HG03060 (cell line): Measurements from ENCODE around the gene MND1.

Experiments used
- ATAC-seq: cut with Tn5 transposase; IDR thresholded peaks from one replicate; pipeline ENCODE4 v1.9.1; 2021; ENCODE audit warnings: low read depth, moderate number of reproducible peaks; ENCODE audit not compliant: unreplicated experiment

The MND1 gene, protein sequence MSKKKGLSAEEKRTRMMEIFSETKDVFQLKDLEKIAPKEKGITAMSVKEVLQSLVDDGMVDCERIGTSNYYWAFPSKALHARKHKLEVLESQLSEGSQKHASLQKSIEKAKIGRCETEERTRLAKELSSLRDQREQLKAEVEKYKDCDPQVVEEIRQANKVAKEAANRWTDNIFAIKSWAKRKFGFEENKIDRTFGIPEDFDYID

DNA sequence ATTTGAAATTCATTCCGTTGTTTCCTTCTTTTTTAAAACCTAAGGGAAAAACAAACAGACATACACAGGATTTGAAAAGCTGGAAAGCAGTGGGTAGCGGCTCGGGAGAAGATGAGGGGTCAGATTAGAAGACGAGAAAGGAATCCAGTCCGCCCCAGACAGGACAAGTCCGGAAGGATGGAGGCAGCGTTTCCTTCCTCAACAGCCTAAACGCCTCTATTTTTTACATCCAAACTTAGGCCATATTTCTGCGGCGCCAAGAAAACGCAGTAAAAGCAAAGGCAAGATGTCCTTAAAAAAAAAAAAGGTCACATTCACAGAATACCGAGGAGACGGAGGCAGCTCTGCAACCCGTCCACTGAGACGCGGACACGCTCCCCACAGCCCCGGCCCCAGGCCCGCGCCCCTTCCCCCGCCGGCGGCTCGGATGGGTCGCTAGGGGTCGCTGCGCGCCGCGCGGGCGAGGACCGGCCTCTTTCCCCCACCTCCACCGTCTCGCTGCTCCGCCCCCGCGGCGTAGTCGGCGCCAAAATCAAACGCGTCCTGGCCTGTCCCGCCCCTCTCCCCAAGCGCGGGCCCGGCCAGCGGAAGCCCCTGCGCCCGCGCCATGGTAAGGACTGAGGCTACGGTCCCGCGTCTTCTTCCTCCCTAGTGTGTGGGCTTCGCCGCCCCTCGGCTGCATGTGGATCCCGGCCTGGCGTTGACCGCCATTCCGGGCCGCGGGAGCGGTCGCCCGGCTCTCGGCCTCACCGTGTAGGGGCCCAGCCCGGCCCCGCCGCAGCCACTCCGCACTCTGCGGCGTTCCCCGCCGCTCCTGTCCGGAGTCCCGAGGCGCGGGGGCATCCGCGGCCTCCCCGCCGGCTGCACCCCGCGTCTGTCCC, at the start of gene MND1:
Gene MND1, plus strand, starts transcription at position 558 of the 881 bp plus-strand sequence. Its CDS starts 50 bp downstream, at position 608.
- ATAC-seq, result no peak

DNA sequence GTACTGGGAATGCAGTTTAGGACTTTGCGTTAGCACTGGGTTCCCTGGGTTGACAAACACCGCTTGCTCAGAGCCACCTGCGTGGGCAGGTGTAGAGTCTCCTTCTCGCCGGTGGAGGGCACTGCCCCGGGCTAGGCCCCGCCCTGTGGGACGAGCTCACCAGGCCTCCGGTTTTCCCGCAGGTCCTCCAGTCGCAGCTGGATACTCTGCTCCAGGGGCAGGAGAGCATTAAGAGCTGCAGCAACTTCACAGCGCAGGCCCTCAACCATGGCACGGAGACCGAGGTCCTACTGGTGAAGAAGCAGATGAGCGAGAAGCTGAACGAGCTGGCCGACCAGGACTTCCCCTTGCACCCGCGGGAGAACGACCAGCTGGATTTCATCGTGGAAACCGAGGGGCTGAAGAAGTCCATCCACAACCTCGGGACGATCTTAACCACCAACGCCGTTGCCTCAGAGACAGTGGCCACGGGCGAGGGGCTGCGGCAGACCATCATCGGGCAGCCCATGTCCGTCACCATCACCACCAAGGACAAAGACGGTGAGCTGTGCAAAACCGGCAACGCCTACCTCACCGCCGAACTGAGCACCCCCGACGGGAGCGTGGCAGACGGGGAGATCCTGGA, 49.2 kb upstream of the MND1 start:
- no peak for ATAC-seq

DNA sequence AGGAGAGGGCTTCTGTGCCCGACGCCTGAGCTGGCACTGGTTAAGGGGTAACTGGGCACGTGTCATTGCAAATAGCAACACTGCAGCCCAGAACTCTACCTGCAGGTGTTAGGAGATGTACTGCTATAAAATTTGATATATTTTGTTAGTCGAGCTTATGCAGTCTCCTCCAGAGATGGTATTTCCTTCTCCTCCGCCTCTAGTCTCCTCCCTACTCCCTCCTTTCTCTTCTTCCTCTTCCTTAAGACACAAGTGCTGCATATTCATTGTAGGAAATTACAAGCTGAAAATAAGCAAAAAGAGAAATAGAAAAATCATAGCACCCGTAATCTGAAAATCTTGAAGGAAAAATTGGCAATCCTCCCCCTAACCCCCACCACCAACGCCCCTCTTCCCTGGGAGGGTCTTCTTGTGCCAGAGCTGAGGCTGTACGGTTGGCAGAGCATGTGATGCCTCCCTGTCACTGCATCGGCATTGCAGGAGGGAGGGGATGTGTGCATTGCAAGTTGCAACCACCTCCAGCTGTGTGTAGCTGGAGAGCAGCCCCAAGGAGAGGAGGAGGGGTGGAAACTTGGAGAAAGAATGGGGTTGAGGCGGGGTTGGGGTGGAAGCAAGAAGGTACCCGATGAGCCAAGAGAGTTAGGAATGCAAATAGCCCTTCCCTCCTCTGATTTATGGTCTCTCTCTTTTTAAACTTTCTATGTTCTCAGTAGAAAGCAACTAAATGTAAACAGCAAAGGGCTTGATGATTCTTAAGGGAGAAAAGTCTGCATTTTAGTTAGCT, 48.3 kb upstream of the MND1 start:
- no peak for ATAC-seq

DNA sequence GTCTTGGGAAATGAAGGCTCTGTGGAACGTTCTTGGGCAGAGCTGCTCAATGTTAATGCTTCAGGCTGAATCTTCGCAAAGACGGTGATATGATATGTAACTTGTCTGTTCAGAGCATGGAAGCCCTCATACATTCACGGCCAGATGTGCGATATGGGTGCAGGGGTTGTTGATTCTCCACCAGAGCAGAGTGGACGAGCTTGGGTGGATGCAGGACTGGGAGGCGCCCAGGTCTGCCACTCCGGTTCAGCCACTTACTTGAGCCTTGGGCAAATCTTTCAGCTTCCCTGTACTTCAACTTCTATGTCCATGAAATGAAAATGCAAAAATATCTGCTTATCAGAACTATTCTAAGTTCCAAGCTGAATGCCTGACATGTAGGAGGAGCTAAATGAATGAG, 47.4 kb upstream of the MND1 start:
- ATAC-seq, result no peak

DNA sequence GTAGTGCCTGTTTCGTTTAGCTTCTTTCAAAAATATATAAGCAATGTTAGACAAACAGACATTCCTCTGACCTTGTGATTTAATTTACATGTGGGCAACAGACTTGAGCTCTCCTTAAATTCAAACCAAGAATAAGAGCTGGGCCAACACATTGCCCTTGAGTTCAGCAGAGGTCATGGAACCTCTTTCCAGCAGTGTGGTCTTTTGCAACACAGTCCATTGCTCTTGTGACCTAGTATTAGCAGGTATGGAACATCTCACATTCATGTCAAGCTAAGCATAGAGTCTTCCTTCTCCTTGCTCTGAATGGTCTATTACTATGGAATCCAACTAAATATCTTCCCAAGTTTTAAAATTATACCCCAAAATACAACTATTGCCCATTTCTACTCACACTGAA, 33.7 kb upstream of the MND1 start:
- ATAC-seq, result no peak

DNA sequence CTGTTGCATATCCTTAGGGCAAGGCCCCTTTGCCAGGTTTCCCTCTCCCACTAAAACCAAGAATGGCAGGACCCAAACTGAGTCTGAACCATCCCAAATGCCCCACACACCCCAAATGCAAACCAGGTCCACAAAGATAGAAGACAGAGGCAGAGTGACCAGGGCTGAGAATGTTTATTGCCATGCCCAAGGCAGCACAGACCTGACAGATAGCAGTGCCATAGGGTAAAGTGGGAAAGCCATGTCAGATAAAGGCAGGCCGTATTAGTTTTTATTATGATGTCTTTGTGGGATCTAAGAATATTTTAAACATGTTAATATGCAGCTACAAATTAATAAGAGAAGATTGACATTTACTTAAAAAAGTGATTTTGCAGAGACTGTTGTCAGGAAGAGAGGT, 29.6 kb upstream of the MND1 start:
- no peak for ATAC-seq

DNA sequence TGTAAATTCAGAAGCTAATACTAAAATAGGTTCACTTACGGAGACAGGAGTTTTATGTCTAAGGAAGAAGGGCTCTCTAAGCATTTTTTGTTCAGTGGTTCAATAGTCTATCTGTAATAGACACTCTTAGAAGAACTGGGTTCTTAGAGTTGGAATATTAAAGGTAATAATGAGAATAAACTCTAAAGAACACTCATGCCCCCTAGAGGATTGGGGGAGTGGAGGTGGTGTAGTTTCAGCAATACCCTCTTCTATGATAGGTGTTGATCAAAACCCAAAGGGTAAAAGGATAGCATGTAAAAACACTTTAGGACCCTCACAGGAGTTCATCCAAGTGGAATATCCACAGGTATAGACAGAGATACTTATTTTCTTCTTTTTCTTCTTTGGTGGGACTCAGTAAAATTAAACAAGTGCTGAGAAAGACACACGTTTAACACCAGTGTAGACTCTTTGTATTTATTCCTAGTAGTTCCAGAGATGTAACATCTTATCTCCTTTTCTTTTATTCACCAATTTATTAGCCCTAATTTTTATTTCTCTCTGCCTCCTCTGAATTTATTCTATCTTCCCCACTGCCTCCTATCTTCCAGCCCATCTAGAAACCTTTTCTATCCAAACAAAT, 25.7 kb upstream of the MND1 start:
- no peak for ATAC-seq

DNA sequence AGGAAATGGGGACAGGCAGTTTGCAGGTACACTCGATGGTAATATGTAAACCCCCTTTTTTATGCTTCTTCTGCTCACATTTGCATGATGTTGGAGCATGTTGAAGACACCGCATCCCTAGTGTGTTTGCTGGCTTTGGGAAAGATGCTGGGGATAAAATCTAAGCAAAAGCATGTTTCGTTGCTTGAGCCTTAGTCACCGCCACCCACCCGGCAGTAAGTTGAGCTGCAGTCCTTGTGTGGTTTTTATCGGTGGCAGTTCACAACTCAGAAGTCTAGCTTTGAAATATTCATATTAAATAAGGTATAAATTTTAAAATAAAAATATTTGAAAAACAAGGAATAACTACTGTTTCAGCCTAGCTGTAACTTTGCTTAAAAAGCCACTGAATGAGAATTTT, 21.7 kb upstream of the MND1 start:
- ATAC-seq, result no peak

DNA sequence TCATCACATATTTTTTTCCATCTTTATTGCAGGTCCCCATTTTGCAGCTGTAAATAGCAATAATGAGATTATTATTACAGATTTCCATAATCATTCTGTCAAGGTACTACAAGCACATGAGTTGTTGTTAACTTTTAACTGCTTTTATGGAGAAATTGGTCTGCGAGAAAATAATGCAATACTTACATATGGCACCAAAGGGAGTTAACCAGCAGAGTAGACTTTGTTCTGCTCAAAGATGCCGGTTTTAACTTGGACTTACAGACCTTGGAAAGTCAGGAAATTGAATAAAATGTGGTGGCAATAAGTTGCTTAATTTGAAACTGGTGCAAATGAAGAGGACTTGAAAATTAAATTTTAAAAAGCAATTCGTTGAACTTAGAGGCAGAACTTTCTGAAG, 20.4 kb upstream of the MND1 start:
- ATAC-seq, result no peak

DNA sequence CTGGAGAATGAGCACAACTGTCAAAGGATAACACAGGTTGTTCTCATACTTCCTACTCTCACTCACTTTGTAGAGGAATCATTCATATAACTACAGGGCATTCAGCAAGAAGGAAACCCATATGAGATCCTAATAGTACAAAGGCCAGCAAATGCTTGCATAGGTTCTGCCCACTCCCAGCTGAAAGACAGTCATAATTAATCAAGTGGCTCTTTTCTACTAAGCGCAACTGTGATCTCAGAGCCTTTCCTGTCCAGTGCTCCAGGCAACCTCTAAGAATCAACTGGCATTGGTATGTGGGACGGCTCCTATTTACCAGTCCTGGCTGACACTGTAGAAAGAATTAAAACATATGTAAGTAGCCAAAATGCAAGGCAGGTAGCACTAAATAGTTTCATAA, 18.9 kb upstream of the MND1 start:
- ATAC-seq, result no peak

DNA sequence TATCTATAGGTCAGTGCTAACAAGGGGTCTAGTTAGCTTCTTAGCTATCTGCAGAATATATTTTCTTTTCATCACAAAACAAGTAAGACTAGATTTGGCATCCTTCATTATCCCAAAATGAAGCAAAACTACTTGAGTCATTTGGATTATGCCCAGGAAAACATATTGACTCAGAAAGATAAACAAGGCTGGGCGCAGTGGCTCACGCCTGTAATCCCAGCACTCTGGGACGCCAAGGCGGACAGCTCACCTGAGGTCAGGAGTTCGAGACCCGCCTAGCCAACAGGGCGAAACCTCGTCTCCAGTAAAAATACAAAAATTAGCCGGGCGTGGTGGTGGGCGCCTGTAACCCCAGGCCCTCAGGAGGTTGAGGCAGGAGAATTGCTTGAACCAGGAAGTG, 18.0 kb upstream of the MND1 start:
- no peak for ATAC-seq

DNA sequence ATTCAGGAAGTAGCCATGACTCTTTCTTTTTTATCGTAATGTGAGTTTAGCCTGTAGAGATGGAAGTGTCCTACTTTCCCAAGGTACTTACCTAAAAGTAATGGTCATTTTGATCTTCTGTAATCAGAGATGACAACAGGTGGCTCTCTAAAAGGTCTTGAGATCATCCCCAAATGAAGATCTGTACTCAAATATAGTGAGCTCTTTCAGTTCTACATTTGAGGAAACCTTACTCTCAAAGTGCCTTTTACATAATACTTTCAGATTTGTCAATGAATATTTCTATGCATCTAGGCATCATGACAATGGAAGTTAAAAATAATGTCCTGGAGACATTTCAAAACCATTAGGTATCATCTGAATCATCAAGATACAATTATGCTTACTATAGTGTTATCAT, 17.2 kb upstream of the MND1 start:
- ATAC-seq, result no peak

DNA sequence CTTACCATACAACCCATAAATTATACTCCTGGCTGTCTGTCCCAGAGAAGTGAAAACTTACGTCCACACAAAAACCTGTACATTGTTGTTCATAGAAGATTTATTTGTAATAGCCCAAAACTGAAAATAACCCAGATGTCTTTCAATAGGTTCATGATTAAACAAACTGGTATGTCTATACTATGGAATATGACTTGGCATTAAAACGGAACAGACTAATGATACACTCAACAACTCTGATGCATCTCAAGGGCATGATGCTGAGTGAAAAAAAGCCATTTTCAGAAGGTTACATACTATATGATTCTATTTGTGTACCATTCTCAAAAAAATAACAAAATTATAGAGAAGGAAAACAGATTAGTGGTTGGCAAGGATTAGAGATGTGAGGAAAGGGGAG, 11.6 kb upstream of the MND1 start:
- no peak for ATAC-seq

DNA sequence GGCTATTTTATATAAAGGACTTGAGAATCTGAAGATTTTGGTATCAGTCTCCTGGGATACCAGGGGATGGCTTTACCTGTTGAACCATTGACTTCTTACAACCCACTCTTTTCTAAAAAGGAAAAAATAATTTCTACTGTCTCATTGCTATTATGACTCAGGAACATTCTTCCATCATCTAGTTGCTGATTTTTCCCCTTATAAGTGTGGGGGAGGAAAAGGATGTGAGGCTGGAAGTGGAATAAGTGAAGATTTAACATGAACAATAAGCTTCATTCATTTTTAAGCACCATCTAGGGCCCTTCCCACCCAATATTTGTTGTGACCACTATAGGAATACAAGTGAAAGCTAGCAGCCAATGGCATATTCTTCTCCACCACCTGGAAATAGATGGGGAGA, 10.6 kb upstream of the MND1 start:
- ATAC-seq, result no peak

DNA sequence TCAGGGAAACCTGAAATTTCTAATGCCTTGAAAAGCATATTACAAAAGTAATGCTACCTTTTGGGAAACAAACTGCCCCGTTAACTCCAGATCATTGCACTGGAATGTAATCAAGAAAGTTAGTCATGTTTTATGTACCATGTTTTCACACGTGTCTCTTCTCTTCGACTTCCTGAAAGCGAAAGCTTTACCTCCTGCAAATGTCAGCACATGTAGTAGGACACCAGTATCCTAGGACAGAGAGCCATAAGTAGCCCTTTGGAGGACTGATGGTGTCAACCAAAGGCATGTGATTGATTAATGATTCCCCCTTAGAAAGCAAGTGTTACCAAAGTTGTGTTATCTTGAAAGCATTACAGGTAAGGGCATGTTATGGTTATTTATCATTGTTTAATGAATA, 8.8 kb upstream of the MND1 start:
- ATAC-seq, result no peak

DNA sequence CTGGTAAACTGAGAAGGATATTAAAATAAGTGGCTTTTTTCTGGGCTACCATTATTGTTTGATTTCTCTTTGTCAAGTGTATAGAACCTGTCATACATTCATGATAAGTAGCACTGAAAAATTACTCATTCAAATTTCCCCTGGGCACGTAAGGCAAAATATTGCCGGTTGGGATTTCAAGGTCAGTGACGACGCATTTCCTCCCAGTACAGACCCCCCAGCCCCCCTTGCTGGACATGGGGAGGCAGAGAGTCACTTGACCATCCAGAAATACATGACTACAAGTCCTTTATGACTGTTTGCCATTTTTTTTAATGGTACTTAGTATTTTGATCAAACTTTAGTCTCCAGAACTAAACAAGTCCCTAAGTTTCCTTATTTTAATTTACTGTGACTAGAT, 6.8 kb upstream of the MND1 start:
- ATAC-seq, result no peak

DNA sequence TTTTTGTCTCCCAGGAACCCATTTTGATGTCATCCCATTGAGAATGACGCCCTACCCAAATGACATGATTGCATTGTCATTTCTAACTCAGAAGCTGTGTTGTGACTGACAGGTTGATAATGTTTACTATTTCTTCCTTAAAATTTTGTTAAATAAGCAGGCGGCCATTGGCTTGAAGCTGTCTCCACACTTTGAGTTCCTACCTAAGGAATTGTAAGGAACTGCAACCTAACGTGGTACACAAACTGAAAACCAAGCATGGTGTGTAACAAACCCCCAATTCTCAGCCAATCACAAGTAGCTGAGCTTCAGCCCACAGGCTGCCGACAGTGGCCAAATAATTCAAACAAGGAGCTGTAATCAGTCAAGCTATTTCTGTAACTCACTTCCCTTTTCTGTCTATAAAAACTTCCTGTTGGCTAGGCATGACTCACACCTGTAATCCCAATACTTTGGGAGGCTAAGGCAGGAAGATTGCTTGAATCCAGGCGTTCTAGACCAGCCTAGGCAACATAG, 2.9 kb upstream of the MND1 start:
- no peak for ATAC-seq

DNA sequence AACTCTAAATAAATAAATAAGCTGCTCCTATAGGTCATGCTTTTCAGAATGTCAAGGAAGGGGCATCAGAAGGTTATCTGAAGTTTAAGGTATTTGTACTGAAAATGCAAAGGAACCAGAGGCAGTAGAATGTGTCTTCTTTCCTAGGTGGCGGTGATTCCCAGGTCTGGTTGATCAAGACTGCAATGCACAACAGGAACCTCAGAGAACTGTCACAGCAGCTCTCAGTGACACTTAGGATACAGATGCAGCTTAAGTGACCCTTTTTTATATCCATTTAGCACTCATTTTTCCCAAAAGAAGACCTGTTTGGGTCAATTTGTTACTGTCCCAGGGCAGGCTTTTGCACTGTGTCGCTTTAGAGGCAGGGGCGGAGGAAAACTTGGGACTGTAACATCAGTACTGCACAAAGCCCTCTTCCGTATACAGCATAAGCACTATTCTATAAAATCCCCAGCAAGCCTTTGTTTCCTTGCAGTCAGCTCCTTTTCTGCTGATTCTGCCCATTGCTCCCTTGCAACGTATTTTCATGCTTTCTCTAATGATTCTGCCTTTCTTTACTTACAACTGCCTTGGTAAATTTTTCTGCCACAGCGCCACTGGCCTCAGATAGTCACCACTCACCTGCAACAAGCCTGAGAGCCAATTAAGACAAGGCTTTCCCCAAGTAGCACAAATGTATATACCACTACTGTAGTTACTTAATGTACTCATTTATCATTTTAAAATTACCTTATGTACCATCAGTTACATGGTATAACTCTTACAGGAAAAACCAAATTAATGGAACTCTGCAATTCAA, 1.5 kb upstream of the MND1 start:
- no peak for ATAC-seq
